ENCODE measurements around the gene KRCC1. TPM values are rescaled to one million over a fixed set of nuclear protein-coding genes. Genes with fewer than 3 reads are reported as not detected.

KRCC1 gene
- total and polyA plus RNA-seq, 2 experiments from 2014 or later, result 10.3 to 12.5 TPM

- TF ChIP-seq ZNF331 (CRISPR knock-in tag; IDR thresholded peaks at IDR 0.05; ENCODE audit: low read depth), result no peak
- no peak for TF ChIP-seq STAT1 (IDR thresholded peaks at IDR 0.05; ENCODE audit: unreplicated experiment)
- TF ChIP-seq POLR2AphosphoS5 (IDR thresholded peaks at IDR 0.05; ENCODE audit: low read depth), result no peak
- TF ChIP-seq CREB1 (CRISPR knock-in tag; IDR thresholded peaks at IDR 0.05; ENCODE audit: low read depth), result no peak
- TF ChIP-seq REST (IDR thresholded peaks at IDR 0.05; ENCODE audit: unreplicated experiment), result no peak
- no peak for TF ChIP-seq JUNB (IDR thresholded peaks at IDR 0.05; ENCODE audit: unreplicated experiment)
- TF ChIP-seq EZH2 (IDR thresholded peaks at IDR 0.05; ENCODE audit: low read depth, unreplicated experiment), result no peak
- TF ChIP-seq ETS1 (IDR thresholded peaks at IDR 0.05), result no peak
Measured at GRCh38 chr2:88022669-88022921, 33.0 kb downstream of the KRCC1 start (continued).

GRCh38 chr2:88019985-88020384 is 35.6 kb downstream of the KRCC1 start:
- no peak for DNase-seq (ENCODE audit: low spot score)
- no peak overlapping the region for H3K4me3 ChIP-seq
- no peaks in the 10 kb centered on the region for H3K36me3 ChIP-seq (ENCODE audit: insufficient read depth)
- H3K27me3 Mint-ChIP-seq (ENCODE audit: insufficient read depth, low read depth, poor library complexity), result peaks cover 14% of the 10 kb centered on the region
- H3F3A ChIP-seq (replicated peaks; ENCODE audit: low read depth), result no peaks in the 10 kb centered on the region
- no peak for ATAC-seq
- H3K4me1 ChIP-seq (ENCODE audit: insufficient read depth), result peaks cover 13% of the 10 kb centered on the region
- H3K79me2 ChIP-seq (replicated peaks; ENCODE audit: insufficient read depth), result no peaks in the 10 kb centered on the region
- peaks cover 39% of the 10 kb centered on the region for H3K4me1 Mint-ChIP-seq
- H2AFZ ChIP-seq, result no peak overlapping the region
- no peak overlapping the region for H3K4me2 ChIP-seq
- no peaks in the 10 kb centered on the region for H3K9me2 ChIP-seq (ENCODE audit: insufficient read depth)
- H3K27me3 ChIP-seq (ENCODE audit: insufficient read depth), result no peaks in the 10 kb centered on the region
- H3K27ac Mint-ChIP-seq, result no peak overlapping the region; the same call in 1 of the 2 replicates
- H3K27ac ChIP-seq (ENCODE audit: low read depth), result no peak overlapping the region
- no peaks in the 10 kb centered on the region for H4K20me1 ChIP-seq (replicated peaks; ENCODE audit: insufficient read depth)
- H3K9me3 Mint-ChIP-seq, result peaks cover 21% of the 10 kb centered on the region
- no peak overlapping the region for H3K4me3 Mint-ChIP-seq
- H3K36me3 Mint-ChIP-seq (ENCODE audit: low read depth), result peaks cover 19% of the 10 kb centered on the region
- no peak for TF ChIP-seq NANOG (IDR thresholded peaks at IDR 0.05; ENCODE audit: borderline replicate concordance)
- no peak for TF ChIP-seq CREB1 (CRISPR knock-in tag; IDR thresholded peaks at IDR 0.05; ENCODE audit: low read depth)
- no peak for TF ChIP-seq EZH2phosphoT487 (IDR thresholded peaks at IDR 0.05; ENCODE audit: unreplicated experiment)
- no peak for TF ChIP-seq ZNF331 (CRISPR knock-in tag; IDR thresholded peaks at IDR 0.05; ENCODE audit: low read depth)
- no peak for TF ChIP-seq STAT1 (IDR thresholded peaks at IDR 0.05; ENCODE audit: unreplicated experiment)
- TF ChIP-seq EZH2 (IDR thresholded peaks at IDR 0.05; ENCODE audit: low read depth, unreplicated experiment), result no peak
- TF ChIP-seq JUNB (IDR thresholded peaks at IDR 0.05; ENCODE audit: unreplicated experiment), result no peak
- no peak for TF ChIP-seq ZNF114 (CRISPR knock-in tag; IDR thresholded peaks at IDR 0.05)
- TF ChIP-seq REST (IDR thresholded peaks at IDR 0.05; ENCODE audit: unreplicated experiment), result no peak
- no peak for TF ChIP-seq ETS1 (IDR thresholded peaks at IDR 0.05)
- TF ChIP-seq POLR2AphosphoS5 (IDR thresholded peaks at IDR 0.05; ENCODE audit: low read depth), result no peak
- TF ChIP-seq CTCF (conservative IDR thresholded peaks at IDR 0.05; ENCODE audit: low read depth in 2 of 2), result no peak

Data from GM23338 (cell line).